GM21528 (cell line): ENCODE data around the gene CRADD.
A peak's percentile ranks its signal among the peaks of the same experiment; 100 is the strongest.

ENCODE experiments used
- ATAC-seq: cut with Tn5 transposase; IDR thresholded peaks from one replicate; pipeline ENCODE4 v1.9.1; 2021; ENCODE audit warnings: mild to moderate bottlenecking, moderate library complexity; ENCODE audit not compliant: unreplicated experiment, low FRiP score

The CRADD gene

GRCh38 chr12:93733928-93734327 is 56.8 kb downstream of the CRADD start:
- ATAC-seq, result no peak

DNA sequence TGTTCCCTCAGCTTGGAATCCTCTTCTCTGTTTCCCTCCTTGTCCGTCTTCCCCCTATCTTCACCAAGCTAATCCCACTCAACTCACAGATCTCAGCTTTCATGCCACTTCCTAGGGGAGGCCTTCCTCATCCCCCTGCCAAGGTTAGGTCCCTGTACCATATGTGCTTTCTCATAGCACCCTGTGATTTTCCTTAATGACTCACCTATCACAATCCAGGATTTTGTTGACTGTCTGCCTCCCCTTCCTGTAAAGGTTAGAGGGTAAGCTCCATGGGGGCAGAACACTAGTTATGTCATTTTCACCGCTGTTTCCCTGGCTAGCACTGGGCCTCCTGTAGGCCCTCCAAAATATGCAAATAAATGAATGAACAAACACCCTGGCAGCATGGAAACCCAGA is 57.6 kb downstream of the CRADD start:
- ATAC-seq, result no peak

- no peak for ATAC-seq
These were observed 59.5 kb downstream of the CRADD start for GRCh38 chr12:93736640-93737178.

GRCh38 chr12:93737457-93738198 is 60.5 kb downstream of the CRADD start:
- ATAC-seq, result no peak

GRCh38 chr12:93738199-93739058 is 61.3 kb downstream of the CRADD start:
- no peak for ATAC-seq

GRCh38 chr12:93740751-93741150 is 63.6 kb downstream of the CRADD start:
- ATAC-seq, result no peak

DNA sequence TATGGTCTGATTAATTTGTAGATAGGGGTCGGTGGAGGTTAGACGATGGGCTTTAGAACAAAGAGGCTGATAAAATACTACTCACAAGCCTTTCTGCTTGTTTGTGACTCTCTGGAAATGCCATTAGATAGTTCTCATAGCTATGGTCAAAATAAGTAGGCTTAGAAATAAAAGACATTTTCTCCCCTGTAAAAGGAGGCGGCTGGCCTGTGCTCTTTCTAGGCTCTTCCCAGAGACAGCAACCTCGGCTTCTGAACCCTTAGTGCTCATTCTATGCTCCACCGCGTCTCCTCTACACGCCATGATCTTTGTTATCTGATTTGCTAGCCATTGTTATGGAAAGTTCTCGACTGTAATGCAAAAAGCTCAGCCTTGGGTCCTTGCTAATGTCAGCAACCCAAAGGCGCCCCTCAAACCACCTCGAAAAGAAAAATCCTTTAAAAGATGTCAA is 64.5 kb downstream of the CRADD start:
- peak; percentile 29 for ATAC-seq

DNA sequence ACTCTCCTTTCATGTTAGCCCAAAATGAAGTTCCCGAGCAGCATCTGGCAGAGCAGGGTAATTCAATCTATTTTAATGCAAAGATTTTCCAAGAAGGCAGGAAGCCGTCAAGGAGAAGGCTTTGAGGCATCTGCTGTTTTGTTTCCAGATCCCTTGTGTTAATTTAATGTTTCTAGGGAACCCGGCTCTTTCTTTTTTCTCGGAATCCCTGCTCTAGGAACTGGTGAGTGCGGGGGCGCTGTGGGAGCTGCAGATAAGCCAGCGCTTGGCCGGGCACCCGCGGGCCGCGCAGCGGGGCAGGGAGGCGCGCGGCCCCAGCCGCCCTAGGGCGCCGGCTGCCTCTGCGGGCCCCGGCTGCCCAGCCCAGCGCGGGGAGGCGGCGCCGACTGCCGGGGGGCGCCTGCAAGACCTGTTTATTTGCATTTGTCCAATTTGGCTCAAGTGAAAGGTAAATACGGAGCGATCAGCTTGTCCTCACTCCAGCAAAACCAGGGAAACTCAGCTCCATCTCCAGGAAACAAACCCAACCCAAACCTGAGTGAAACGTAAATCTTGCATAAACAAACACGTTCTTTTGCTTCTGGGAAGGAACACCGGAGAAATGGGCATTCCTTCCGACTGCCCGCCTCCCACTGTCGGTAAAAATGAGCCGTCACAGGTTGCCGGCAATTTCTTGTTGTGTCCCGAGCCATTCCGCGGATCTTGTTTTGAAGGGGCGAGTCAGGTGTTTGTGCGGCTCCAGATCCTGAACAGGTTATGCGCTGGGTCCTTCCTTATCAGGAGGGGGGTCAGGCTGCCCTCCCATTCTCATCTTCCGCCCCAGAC is 65.1 kb downstream of the CRADD start:
- ATAC-seq, result peak; percentile 87

GRCh38 chr12:93743229-93743998 is 66.2 kb downstream of the CRADD start:
- ATAC-seq, result no peak

GRCh38 chr12:93743999-93744689 is 67.0 kb downstream of the CRADD start:
- ATAC-seq, result no peak

GRCh38 chr12:93745286-93745685 is 68.1 kb downstream of the CRADD start:
- ATAC-seq, result no peak

DNA sequence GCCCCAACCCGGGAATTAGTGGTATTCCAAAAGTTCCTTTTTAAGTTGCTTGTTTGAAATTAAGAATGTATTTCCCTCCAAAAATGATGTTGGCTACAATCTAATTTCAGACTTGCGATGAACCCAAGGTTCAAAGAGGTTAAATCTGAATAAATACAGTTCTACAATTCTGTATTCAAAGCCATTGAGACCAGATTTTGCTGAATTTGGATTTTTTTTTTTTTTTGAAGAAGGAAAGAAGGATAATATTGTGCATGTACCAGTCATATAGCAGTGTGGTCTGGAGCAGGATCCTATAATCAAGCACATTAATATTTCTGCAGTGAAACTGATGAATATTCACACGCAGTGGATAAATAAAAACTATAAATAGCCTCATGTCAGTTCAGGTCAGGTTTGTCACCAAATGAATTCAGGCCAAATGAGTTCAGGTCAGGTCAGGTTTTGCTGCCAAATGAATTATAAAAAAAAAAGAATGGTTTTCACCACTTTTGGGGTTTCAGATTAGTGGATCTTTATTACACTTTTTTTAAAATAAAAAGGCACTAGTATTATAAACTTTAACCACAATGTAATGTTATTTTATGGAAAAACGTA is 69.5 kb downstream of the CRADD start:
- ATAC-seq, result no peak

DNA sequence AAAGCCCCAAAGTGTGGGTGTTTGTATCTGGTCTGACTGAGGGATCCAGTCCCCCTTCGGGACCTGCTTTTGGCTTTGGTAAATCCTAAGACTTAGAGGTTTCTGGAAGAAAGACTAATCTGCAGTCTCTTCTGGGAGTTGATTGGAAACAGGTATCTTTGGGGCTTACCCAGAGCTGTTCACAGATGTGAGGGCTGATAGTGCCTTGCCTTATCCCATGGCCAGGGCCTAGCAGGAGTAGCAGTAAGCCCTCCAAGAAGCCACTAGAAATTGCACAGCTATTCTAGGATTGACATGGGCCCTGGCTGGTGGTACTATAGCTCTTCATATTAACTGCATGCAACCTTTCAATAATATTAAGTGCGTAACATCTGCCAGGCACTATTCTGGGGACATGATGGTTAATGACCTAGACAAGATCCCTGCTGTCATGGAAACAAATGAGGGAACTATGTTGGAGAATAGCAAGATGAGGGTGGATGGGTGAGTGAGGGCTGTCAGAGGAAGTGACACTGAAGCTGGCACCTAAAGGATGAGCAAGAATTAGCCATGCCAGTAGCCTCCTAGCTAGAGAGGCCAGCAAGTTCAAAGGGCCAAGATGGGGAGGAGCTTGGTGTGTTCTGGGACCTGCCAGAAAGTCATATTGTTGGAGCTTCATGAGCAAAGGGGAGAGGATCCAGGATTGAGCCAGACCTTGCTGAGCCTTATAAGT is 71.7 kb downstream of the CRADD start:
- ATAC-seq, result no peak

DNA sequence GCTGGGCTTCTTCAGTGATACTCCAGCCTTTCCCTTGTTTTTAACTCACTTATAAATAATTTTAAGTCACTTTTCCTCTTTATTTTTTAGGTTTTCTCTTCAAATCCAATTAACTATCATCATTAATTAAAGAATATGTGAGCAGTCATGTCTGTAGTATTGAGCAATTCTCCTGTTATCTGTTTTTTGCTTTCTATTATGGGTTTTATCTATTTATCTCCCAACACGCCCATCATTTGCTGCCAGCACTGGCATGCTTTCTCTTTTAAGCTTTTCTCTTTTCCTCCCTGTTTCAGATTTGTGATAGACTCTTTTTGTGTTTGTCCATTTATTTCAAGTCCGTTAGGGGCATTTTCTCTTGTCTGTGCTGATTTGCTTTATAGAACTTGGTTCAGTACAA is 72.3 kb downstream of the CRADD start:
- no peak for ATAC-seq

DNA sequence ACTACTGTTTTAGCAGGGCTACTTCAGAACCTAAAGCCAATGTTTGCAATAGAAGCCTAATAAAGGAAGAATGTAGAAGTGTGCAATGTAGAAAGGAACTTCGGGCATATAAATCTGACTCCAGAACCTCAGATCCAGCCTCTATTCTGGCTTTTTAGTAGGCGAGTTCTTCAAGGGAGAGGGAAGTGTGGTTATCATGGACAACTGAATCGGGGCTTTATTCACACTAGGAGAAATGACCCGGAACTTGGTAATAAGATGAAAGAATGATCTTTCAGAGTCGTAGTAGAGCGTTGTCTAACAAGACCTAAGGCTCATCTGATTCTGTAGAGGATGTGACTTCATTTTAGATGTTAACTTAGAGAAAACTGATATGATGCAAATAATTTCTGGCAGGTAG is 72.9 kb downstream of the CRADD start:
- no peak for ATAC-seq

GRCh38 chr12:93751864-93752610 is 74.9 kb downstream of the CRADD start:
- ATAC-seq, result no peak

DNA sequence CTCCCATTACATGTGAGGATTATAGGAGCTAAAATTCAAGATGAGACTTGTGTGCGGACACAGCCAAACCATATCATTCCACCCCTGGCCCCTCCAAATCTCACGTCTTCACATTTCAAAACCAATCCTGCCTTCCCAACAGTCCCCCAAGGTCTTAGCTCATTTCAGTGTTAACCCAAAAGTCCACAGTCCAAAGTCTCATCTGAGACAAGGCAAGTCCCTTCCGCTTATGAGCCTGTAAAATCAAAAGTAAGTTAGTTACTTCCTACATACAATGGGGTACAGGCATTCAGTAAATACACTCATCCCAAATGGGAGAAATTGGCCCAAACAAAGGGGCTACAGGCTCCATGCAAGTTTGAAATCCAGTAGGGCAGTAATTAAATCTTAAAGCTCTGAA is 76.1 kb downstream of the CRADD start:
- ATAC-seq, result no peak
